Astrocyte (in vitro differentiated cells and primary cell): ENCODE measurements around the gene SH2D3A. TPM values are rescaled to one million over a fixed set of nuclear protein-coding genes. Genes with fewer than 3 reads are reported as not detected.
A peak's percentile ranks its signal among the peaks of the same experiment; 100 is the strongest.

Experiments
- DNase-seq: peaks from one replicate; pipeline ENCODE4 v3.0.0-alpha.2; 2010; ENCODE audit warnings: low read depth
- FAIRE-seq: peaks from 2 replicates; lab custom pipeline; 2011; peaks lifted over from hg19 to GRCh38; lab: Jason Lieb, UNC
- H2AFZ ChIP-seq: 2 replicates; pipeline ENCODE4 v1.6.0; 2012; ENCODE audit warnings: low read depth, low read length, inconsistent platforms
- H3K27ac ChIP-seq: 2 replicates; pipeline ENCODE4 v1.5.1; 2011; ENCODE audit warnings: low read depth, low read length, inconsistent platforms
- H3K27me3 ChIP-seq: 2 replicates; pipeline ENCODE4 v1.6.0; 2011; ENCODE audit warnings: low read length, inconsistent platforms; ENCODE audit not compliant: insufficient read depth
- H3K36me3 ChIP-seq: 2 replicates; pipeline ENCODE4 v1.5.1; 2011; ENCODE audit warnings: low read length, inconsistent platforms; ENCODE audit not compliant: insufficient read depth
- H3K4me1 ChIP-seq: 2 replicates; pipeline ENCODE4 v1.5.1; 2011; ENCODE audit warnings: low read length, inconsistent platforms; ENCODE audit not compliant: insufficient read depth
- H3K4me2 ChIP-seq: 2 replicates; pipeline ENCODE4 v1.6.0; 2012; ENCODE audit warnings: low read length, inconsistent platforms
- H3K4me3 ChIP-seq: 2 replicates; pipeline ENCODE4 v1.5.1; 2011; ENCODE audit warnings: low read depth, mild to moderate bottlenecking, low read length, inconsistent platforms; ENCODE audit not compliant: insufficient read depth
- H3K79me2 ChIP-seq: 2 replicates; pipeline ENCODE4 v1.6.0; 2012; ENCODE audit warnings: mild to moderate bottlenecking, low read length, inconsistent platforms; ENCODE audit not compliant: insufficient read depth
- H3K9ac ChIP-seq: 2 replicates; pipeline ENCODE4 v1.6.0; 2012; ENCODE audit warnings: mild to moderate bottlenecking, low read length, inconsistent platforms
- H3K9me3 ChIP-seq: 2 replicates; pipeline ENCODE4 v1.5.1; 2012; ENCODE audit warnings: low read depth, mild to moderate bottlenecking, low read length, inconsistent platforms; ENCODE audit not compliant: insufficient read depth
- H4K20me1 ChIP-seq: 2 replicates; pipeline ENCODE4 v1.6.0; 2012; ENCODE audit warnings: low read length, inconsistent platforms; ENCODE audit not compliant: insufficient read depth
- H3K27ac Mint-ChIP-seq: one replicate; pipeline ENCODE4 v1.8.0; 2021; ENCODE audit warnings: mild to moderate bottlenecking, mixed read lengths; ENCODE audit not compliant: unreplicated experiment
- H3K27me3 Mint-ChIP-seq: one replicate; pipeline ENCODE4 v1.8.0; 2021; ENCODE audit warnings: low read depth, mixed read lengths; ENCODE audit not compliant: unreplicated experiment
- H3K36me3 Mint-ChIP-seq: one replicate; pipeline ENCODE4 v1.8.0; 2021; ENCODE audit warnings: low read depth, mixed read lengths; ENCODE audit not compliant: unreplicated experiment
- H3K4me1 Mint-ChIP-seq: one replicate; pipeline ENCODE4 v1.8.0; 2021; ENCODE audit warnings: low read depth, mixed read lengths; ENCODE audit not compliant: unreplicated experiment
- H3K4me3 Mint-ChIP-seq: one replicate; pipeline ENCODE4 v1.8.0; 2021; ENCODE audit warnings: mild to moderate bottlenecking, moderate library complexity, mixed read lengths; ENCODE audit not compliant: unreplicated experiment
- H3K9me3 Mint-ChIP-seq: one replicate; pipeline ENCODE4 v1.8.0; 2021; ENCODE audit warnings: mild to moderate bottlenecking, mixed read lengths; ENCODE audit not compliant: unreplicated experiment
- CTCF ChIP-seq: IDR thresholded peaks from 2 replicates; pipeline ENCODE4 v1.5.1; 2011; ENCODE audit warnings: low read depth, mild to moderate bottlenecking, inconsistent platforms, low read length, moderate library complexity; ENCODE audit not compliant: insufficient read depth
- EZH2 ChIP-seq: IDR thresholded peaks from 2 replicates; pipeline ENCODE4 v1.6.1; 2012; ENCODE audit warnings: mild to moderate bottlenecking, low read length, inconsistent platforms; ENCODE audit not compliant: insufficient read depth
- total RNA-seq: library from RNA; stranded (reverse); gene quantifications from 2 replicates; pipeline ENCODE4 v1.2.1, GENCODE V29; 2021

The SH2D3A gene
- total RNA-seq, 1 donor from 2014 or later: 2.6 TPM

GRCh38 chr19:6721773-6722172 is 45.5 kb downstream of the SH2D3A start:
- no peak for FAIRE-seq
- H3K36me3 Mint-ChIP-seq: no peaks in the 10 kb centered on the region

GRCh38 chr19:6721138-6721474 is 46.1 kb downstream of the SH2D3A start:
- no peak overlapping the region for H3K4me2 ChIP-seq
- no peaks in the 10 kb centered on the region for H4K20me1 ChIP-seq
- H3K27ac Mint-ChIP-seq: no peak overlapping the region
- TF ChIP-seq CTCF (no peak), EZH2 (no peak)
- H3K4me1 Mint-ChIP-seq: peaks cover 2% of the 10 kb centered on the region
- H3K4me1 ChIP-seq: no peaks in the 10 kb centered on the region
- H3K27me3 Mint-ChIP-seq: peaks cover 8% of the 10 kb centered on the region
- no peak overlapping the region for H3K4me3 ChIP-seq
- DNase-seq (no peak), FAIRE-seq (no peak)
- no peak overlapping the region for H3K4me3 Mint-ChIP-seq
- H3K36me3 Mint-ChIP-seq: no peaks in the 10 kb centered on the region
- peaks cover 7% of the 10 kb centered on the region for H3K9me3 Mint-ChIP-seq
- no peak overlapping the region for H2AFZ ChIP-seq
- H3K79me2 ChIP-seq: no peaks in the 10 kb centered on the region
- H3K9ac ChIP-seq: no peak overlapping the region
- no peak overlapping the region for H3K27ac ChIP-seq
- no peaks in the 10 kb centered on the region for H3K27me3 ChIP-seq
- no peaks in the 10 kb centered on the region for H3K36me3 ChIP-seq
- H3K9me3 ChIP-seq: peaks cover 4% of the 10 kb centered on the region

More at GRCh38 chr19:6721773-6722172, 45.5 kb downstream of the SH2D3A start:
- no peak overlapping the region for H3K4me2 ChIP-seq
- no peaks in the 10 kb centered on the region for H4K20me1 ChIP-seq
- no peak overlapping the region for H2AFZ ChIP-seq
- H3K4me3 Mint-ChIP-seq: no peak overlapping the region
- peaks cover 2% of the 10 kb centered on the region for H3K4me1 Mint-ChIP-seq
- H3K27ac ChIP-seq: no peak overlapping the region
- no peaks in the 10 kb centered on the region for H3K4me1 ChIP-seq
- no peak overlapping the region for H3K27ac Mint-ChIP-seq
- DNase-seq: no peak
- H3K27me3 Mint-ChIP-seq: peaks cover 8% of the 10 kb centered on the region
- H3K4me3 ChIP-seq: no peak overlapping the region
- H3K9ac ChIP-seq: no peak overlapping the region
- TF ChIP-seq EZH2 (no peak), CTCF (no peak)
- H3K79me2 ChIP-seq: no peaks in the 10 kb centered on the region
- H3K36me3 ChIP-seq: no peaks in the 10 kb centered on the region
- peaks cover 4% of the 10 kb centered on the region for H3K9me3 ChIP-seq
- no peaks in the 10 kb centered on the region for H3K27me3 ChIP-seq
- H3K9me3 Mint-ChIP-seq: peaks cover 7% of the 10 kb centered on the region

GRCh38 chr19:6720369-6721137 is 46.7 kb downstream of the SH2D3A start, which contains the start of gene C3:
Gene C3, minus strand, starts transcription at chr19:6720650. Its CDS starts 61 bp downstream, at chr19:6720589.
- TF ChIP-seq CTCF (no peak), EZH2 (no peak)
- FAIRE-seq: no peak

More at GRCh38 chr19:6720369-6721137, 46.7 kb downstream of the SH2D3A start, which contains the start of gene C3:
- Mint-ChIP-seq H3K27me3 (peaks cover 8% of the 10 kb centered on the region), H3K4me3 (no peak within 1 kb of the TSS), H3K4me1 (peaks cover 2% of the 10 kb centered on the region), H3K9me3 (peaks cover 7% of the 10 kb centered on the region), H3K27ac (peak within 1 kb of the TSS; percentile 14), H3K36me3 (no peaks in the 10 kb centered on the region)
- Histone ChIP-seq H3K36me3 (no peaks in the 10 kb centered on the region), H3K27me3 (no peaks in the 10 kb centered on the region), H3K4me1 (no peaks in the 10 kb centered on the region), H3K27ac (no peak within 1 kb of the TSS), H2AFZ (no peak within 1 kb of the TSS), H4K20me1 (no peaks in the 10 kb centered on the region), H3K9ac (no peak within 1 kb of the TSS), H3K79me2 (no peaks in the 10 kb centered on the region), H3K9me3 (peaks cover 4% of the 10 kb centered on the region), H3K4me3 (no peak within 1 kb of the TSS), H3K4me2 (no peak within 1 kb of the TSS)
- no peak for DNase-seq
